Panc1 (cell line): Measurements from ENCODE around the gene CCDC57. TPM values are rescaled to one million over a fixed set of nuclear protein-coding genes. Genes with fewer than 3 reads are reported as not detected.
A peak's percentile ranks its signal among the peaks of the same experiment; 100 is the strongest.

ENCODE experiments used
- ATAC-seq: fragments of 200-7000 bp; cut with Tn5 transposase; 2 replicates; pipeline ENCODE4 v1.9.1; 2020; ENCODE audit warnings: mild to moderate bottlenecking, moderate library complexity
- BruUV-seq: library from RNA; stranded (reverse); fragments of 400-500 nt; replicated peaks from 2 replicates; lab custom pipeline; 2021; lab: Mats Ljungman, UMichigan
- CTCF ChIA-PET: fragments of 300-600 bp; sonication (Branson Sonifier 250); formaldehyde crosslinking; loops from one replicate; lab custom pipeline; 2022; ENCODE audit warnings: antibody characterized with exemption; lab: Charles Lee
- POLR2A ChIA-PET: fragments of 300-600 bp; sonication (Branson Sonifier 250); formaldehyde crosslinking; loops from one replicate; lab custom pipeline; 2022; ENCODE audit warnings: antibody characterized with exemption; lab: Charles Lee
- DNase-seq: peaks from one replicate; pipeline ENCODE4 v3.0.0-alpha.2; 2010; ENCODE audit warnings: low read depth, low spot score
- H3K27ac ChIP-seq: 2 replicates; pipeline ENCODE4 v1.5.1; 2011; ENCODE audit warnings: mild to moderate bottlenecking, low read length, inconsistent platforms
- H3K27me3 ChIP-seq: fragments of 200-500 bp; sonication (Bioruptor generic); 2 replicates; pipeline ENCODE4 v1.6.0; 2014; ENCODE audit warnings: low read length, inconsistent platforms; ENCODE audit not compliant: control insufficient read depth, insufficient read depth
- H3K36me3 ChIP-seq: fragments of 200-500 bp; sonication (Bioruptor generic); 2 replicates; pipeline ENCODE4 v1.5.1; 2014; ENCODE audit warnings: inconsistent platforms, mild to moderate bottlenecking, low read length, moderate library complexity; ENCODE audit not compliant: control insufficient read depth, insufficient read depth
- H3K4me1 ChIP-seq: 2 replicates; pipeline ENCODE4 v1.5.1; 2011; ENCODE audit warnings: inconsistent platforms, mild to moderate bottlenecking, low read length, moderate library complexity; ENCODE audit not compliant: control insufficient read depth, insufficient read depth
- H3K4me3 ChIP-seq, 2 experiments: 2 replicates each; pipeline ENCODE4 v1.5.1; 2011 to 2012; ENCODE audit warnings: low read depth in 2 of 2, low read length in 2 of 2, mild to moderate bottlenecking in 2 of 2, inconsistent platforms in 1 of 2, moderate library complexity in 1 of 2
- H3K9me3 ChIP-seq: fragments of 200-500 bp; sonication (Bioruptor generic); 2 replicates; pipeline ENCODE4 v1.5.1; 2014; ENCODE audit warnings: low read depth, mild to moderate bottlenecking, inconsistent platforms, low read length, moderate library complexity; ENCODE audit not compliant: control insufficient read depth, insufficient read depth
- CTCF ChIP-seq: fragments of 450-650 bp; IDR thresholded peaks from 2 replicates; pipeline ENCODE4 v1.5.1; 2017; ENCODE audit warnings: mild to moderate bottlenecking
- POLR2AphosphoS5 ChIP-seq: IDR thresholded peaks from 2 replicates; pipeline ENCODE4 v1.6.1; 2012; ENCODE audit warnings: mild to moderate bottlenecking, low read depth, low read length, moderate library complexity
- REST ChIP-seq, 2 experiments: IDR thresholded peaks; 2 replicates each; pipeline ENCODE4 v1.6.1; 2011 to 2012; ENCODE audit warnings: low read depth in 2 of 2, control low read depth in 1 of 2, low read length in 1 of 2, mild to moderate bottlenecking in 1 of 2, moderate library complexity in 1 of 2; ENCODE audit not compliant: insufficient read depth in 1 of 2
- SIN3A ChIP-seq: IDR thresholded peaks from 2 replicates; pipeline ENCODE4 v1.6.1; 2012; ENCODE audit warnings: low read depth, mild to moderate bottlenecking, low read length, moderate library complexity, borderline replicate concordance; ENCODE audit not compliant: insufficient read depth
- TCF7L2 ChIP-seq: IDR thresholded peaks from 2 replicates; pipeline ENCODE4 v1.6.1; 2011; ENCODE audit warnings: mild to moderate bottlenecking, low read depth, low read length, inconsistent platforms
- in situ Hi-C: cut with HindIII; loops from 2 replicates; pipeline ENCODE4 v1.10.0; 2016; ENCODE audit warnings: low sequenced_read_pairs, low pct_unique_long_range_greater_than_20kb
- intact Hi-C: fragments of 100-400 bp; cut with micrococcal nuclease; formaldehyde crosslinking; loops from one replicate; pipeline ENCODE4 v1.10.0; 2022; ENCODE audit not compliant: unreplicated experiment
- total RNA-seq: library from RNA; stranded (reverse); gene quantifications from one replicate; pipeline ENCODE4 v1.2.1, GENCODE V29; 2021; ENCODE audit not compliant: unreplicated experiment

CCDC57 gene
- total RNA-seq, 1 experiment from 2014 or later, result 63.6 TPM

DNA sequence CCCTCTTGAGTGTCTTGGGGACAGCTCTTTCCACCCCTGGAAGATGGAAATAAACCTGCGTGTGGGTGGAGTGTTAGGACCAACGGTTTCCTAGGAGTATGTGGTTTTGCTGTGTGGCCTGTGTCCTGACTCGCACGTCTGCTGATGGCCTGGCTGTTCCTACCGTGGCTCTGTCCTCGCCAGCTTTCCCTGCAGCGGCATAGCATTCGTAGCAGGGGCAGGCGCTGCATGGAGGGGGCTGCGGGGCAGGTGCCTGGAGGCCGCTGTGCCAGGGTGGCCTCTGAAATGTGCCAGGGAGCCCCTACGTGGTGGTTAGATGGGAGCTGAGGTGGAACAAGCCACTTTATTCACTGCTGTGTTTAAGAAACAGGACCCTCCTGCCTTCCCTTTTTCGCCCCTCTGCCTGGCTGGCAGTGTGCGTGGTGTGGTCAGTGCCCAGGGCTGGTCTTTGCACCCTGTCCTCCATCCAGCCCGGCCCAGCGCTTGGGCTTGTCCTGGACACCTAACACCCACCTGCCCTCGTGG, 26.8 kb upstream of the CCDC57 start:
- CTCF ChIA-PET, result no interaction called here
- Histone ChIP-seq H3K9me3 (no peaks in the 10 kb centered on the region), H3K4me1 (peaks cover 97% of the 10 kb centered on the region), H3K36me3 (peaks cover 2% of the 10 kb centered on the region), H3K4me3 (no peak overlapping the region), H3K27me3 (no peaks in the 10 kb centered on the region), H3K27ac (peak overlapping the region; percentile 94)
- BruUV-seq, result no TSS peak
- TF ChIP-seq REST (IDR thresholded peaks at IDR 0.05; ENCODE audit: insufficient read depth in 1 of 2, low read depth in 2 of 2, low read length in 1 of 2), result no peak
- TF ChIP-seq POLR2AphosphoS5, result no peak
- no peak for TF ChIP-seq TCF7L2
- no peak for TF ChIP-seq CTCF
- TF ChIP-seq SIN3A, result no peak
- in situ Hi-C loops (no loop called here), intact Hi-C loops (loop anchor here (10.0 kb wide), 1 partner anchor 135 kb away; no protein-coding TSS in a partner anchor)
- ATAC-seq, result no peak
- no peak for DNase-seq
- POLR2A ChIA-PET, result no interaction called here

DNA sequence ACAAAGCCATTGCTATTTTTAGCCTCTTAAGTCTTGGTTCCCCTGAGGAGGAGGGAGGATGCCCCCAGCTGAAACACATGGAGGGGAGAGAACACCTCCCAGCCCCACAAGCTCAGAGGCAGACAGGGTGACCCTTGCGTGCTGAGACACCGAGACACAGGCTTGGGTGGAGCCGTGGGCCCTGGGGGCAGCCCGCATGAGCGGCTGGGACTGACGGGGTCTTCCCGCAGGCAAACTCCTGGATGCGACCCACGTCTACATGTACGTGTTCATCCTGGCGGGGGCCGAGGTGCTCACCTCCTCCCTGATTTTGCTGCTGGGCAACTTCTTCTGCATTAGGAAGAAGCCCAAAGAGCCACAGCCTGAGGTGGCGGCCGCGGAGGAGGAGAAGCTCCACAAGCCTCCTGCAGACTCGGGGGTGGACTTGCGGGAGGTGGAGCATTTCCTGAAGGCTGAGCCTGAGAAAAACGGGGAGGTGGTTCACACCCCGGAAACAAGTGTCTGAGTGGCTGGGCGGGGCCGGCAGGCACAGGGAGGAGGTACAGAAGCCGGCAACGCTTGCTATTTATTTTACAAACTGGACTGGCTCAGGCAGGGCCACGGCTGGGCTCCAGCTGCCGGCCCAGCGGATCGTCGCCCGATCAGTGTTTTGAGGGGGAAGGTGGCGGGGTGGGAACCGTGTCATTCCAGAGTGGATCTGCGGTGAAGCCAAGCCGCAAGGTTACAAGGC, 26.0 kb upstream of the CCDC57 start:
- BruUV-seq, result TSS peak; percentile 70
- ChIA-PET CTCF (no interaction called here), POLR2A (no interaction called here)
- no peak for TF ChIP-seq SIN3A
- no peak for TF ChIP-seq REST (IDR thresholded peaks at IDR 0.05; ENCODE audit: insufficient read depth in 1 of 2, low read depth in 2 of 2, low read length in 1 of 2)
- peak; percentile 76 for TF ChIP-seq POLR2AphosphoS5
- TF ChIP-seq TCF7L2, result 0 out of 2 replicates have a peak, but pooled peaks have one; percentile 34
- TF ChIP-seq CTCF, result no peak
- no peaks in the 10 kb centered on the region for H3K9me3 ChIP-seq
- peaks cover 97% of the 10 kb centered on the region for H3K4me1 ChIP-seq
- DNase-seq (no peak), ATAC-seq (peak; percentile 4)
- H3K27me3 ChIP-seq, result no peaks in the 10 kb centered on the region
- peak overlapping the region in 1 of 2 experiments; percentile 30; a peak in 2 of 4 replicates for H3K4me3 ChIP-seq
- intact Hi-C loops (loop anchor here (10.0 kb wide), 1 partner anchor 134 kb away; no protein-coding TSS in a partner anchor), in situ Hi-C loops (no loop called here)
- peak overlapping the region; percentile 94 for H3K27ac ChIP-seq
- peaks cover 2% of the 10 kb centered on the region for H3K36me3 ChIP-seq
